ENCODE data around the gene MT1A.

- TF ChIP-seq RARB (CRISPR knock-in tag; IDR thresholded peaks at IDR 0.05): no peak
- TF ChIP-seq TSHZ2 (CRISPR knock-in tag; IDR thresholded peaks at IDR 0.05): no peak
- TF ChIP-seq ZFP30 (CRISPR knock-in tag; IDR thresholded peaks at IDR 0.05): no peak
- no peak for TF ChIP-seq PATZ1 (CRISPR knock-in tag; IDR thresholded peaks at IDR 0.05; ENCODE audit: borderline replicate concordance)
- no peak for TF ChIP-seq ZC3H10 (CRISPR knock-in tag; IDR thresholded peaks at IDR 0.05)
- TF ChIP-seq ARNTL (CRISPR knock-in tag; IDR thresholded peaks at IDR 0.05; ENCODE audit: borderline replicate concordance, low read depth): no peak
Observed at GRCh38 chr16:56649820-56650219, 11.4 kb downstream of the MT1A start.
